ENCODE results near the gene TRPM7. TPM values are rescaled to one million over a fixed set of nuclear protein-coding genes. Genes with fewer than 3 reads are reported as not detected.

TRPM7 gene
- total RNA-seq, 1 donor from 2014 or later: 41.2 TPM

DNA sequence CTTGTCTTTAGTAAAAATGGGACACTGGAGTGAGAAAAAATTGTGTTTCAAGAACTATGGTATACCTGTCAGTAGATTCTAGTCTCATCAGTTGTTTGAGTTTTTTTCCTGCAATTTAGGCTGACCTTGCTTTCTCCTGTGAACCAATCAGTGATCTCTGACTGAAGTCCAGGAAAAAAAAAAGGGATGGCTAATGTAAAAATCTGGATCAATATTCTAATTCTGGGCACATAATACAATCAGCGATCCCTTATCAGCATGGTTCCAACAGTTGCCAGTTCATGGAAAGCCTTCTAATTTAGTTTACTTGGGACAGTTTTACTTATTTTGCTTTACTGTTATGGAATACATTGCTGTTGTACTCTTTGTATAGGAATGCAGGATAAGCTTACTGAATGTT is 17.0 kb downstream of the TRPM7 start:
- Histone ChIP-seq H3K27me3 (ENCODE audit: control insufficient read depth in 3 of 3, insufficient read depth in 3 of 3, low read length in 3 of 3) (no peaks in the 10 kb centered on the region), H3K4me3 (ENCODE audit: low read length in 3 of 3) (no peak overlapping the region), H3K4me1 (ENCODE audit: control insufficient read depth in 3 of 3, insufficient read depth in 3 of 3, low read length in 3 of 3) (peaks cover 0 to 7% (median 0%) of the 10 kb centered on the region in 3 donors), H3K9me3 (ENCODE audit: control insufficient read depth in 3 of 3, low read length in 3 of 3) (no peaks in the 10 kb centered on the region), H3K9ac (ENCODE audit: low read depth in 1 of 3, low read length in 3 of 3) (no peak overlapping the region), H3K36me3 (ENCODE audit: control insufficient read depth in 3 of 3, insufficient read depth in 3 of 3, low read length in 3 of 3) (peaks cover 0 to 2% (median 0%) of the 10 kb centered on the region in 3 donors), H3K27ac (ENCODE audit: low read depth, low read length) (no peak overlapping the region)

- Histone ChIP-seq H3K27me3 (ENCODE audit: control insufficient read depth in 3 of 3, insufficient read depth in 3 of 3, low read length in 3 of 3) (no peaks in the 10 kb centered on the region), H3K4me3 (ENCODE audit: low read length in 3 of 3) (no peak overlapping the region), H3K36me3 (ENCODE audit: control insufficient read depth in 3 of 3, insufficient read depth in 3 of 3, low read length in 3 of 3) (peaks cover 0 to 8% (median 0%) of the 10 kb centered on the region in 3 donors)
Observed at GRCh38 chr15:50665938-50666337, 20.7 kb downstream of the TRPM7 start.

GRCh38 chr15:50655555-50655954 is 31.0 kb downstream of the TRPM7 start:
- H3K9ac ChIP-seq (ENCODE audit: low read depth in 1 of 3, low read length in 3 of 3): no peak overlapping the region
- H3K4me1 ChIP-seq (ENCODE audit: control insufficient read depth in 3 of 3, insufficient read depth in 3 of 3, low read length in 3 of 3): no peaks in the 10 kb centered on the region
- no peaks in the 10 kb centered on the region for H3K27me3 ChIP-seq (ENCODE audit: control insufficient read depth in 3 of 3, insufficient read depth in 3 of 3, low read length in 3 of 3)
- peaks cover 17 to 38% (median 19%) of the 10 kb centered on the region in 3 donors for H3K36me3 ChIP-seq (ENCODE audit: control insufficient read depth in 3 of 3, insufficient read depth in 3 of 3, low read length in 3 of 3)
- H3K4me3 ChIP-seq (ENCODE audit: low read length in 3 of 3): no peak overlapping the region
- H3K9me3 ChIP-seq (ENCODE audit: control insufficient read depth in 3 of 3, low read length in 3 of 3): no peaks in the 10 kb centered on the region
- no peak overlapping the region for H3K27ac ChIP-seq (ENCODE audit: low read depth, low read length)

More at GRCh38 chr15:50665938-50666337, 20.7 kb downstream of the TRPM7 start:
- Histone ChIP-seq H3K4me1 (ENCODE audit: control insufficient read depth in 3 of 3, insufficient read depth in 3 of 3, low read length in 3 of 3) (peaks cover 0 to 6% (median 0%) of the 10 kb centered on the region in 3 donors), H3K9ac (ENCODE audit: low read depth in 1 of 3, low read length in 3 of 3) (no peak overlapping the region), H3K9me3 (ENCODE audit: control insufficient read depth in 3 of 3, low read length in 3 of 3) (no peaks in the 10 kb centered on the region), H3K27ac (ENCODE audit: low read depth, low read length) (no peak overlapping the region)

DNA sequence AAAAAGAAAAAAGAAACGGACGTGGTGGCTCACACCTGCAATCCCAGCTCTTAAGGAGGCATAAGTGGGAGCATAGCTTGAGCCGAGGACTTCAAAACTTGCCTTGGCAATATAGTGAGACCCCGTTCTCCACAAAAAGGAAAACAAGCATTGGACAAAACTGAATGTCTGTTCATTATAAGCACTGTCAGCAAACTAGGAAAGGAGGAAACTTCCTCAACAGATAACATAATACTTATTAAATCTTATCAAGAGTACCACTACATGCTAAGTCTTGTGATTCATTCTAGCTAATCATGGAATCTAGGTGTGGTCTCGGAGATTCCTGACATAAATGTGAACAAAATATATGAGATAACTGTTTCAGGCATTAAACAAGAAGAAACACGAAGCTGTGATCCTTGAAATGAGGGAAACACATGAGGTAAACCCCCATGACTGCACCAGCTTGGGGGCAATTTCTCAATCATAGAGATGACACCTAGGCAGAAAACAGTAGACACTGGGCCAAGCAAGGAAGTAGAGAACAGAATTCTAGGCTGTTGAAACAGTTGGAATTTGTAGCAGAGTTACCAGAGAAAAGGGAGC is 33.3 kb downstream of the TRPM7 start:
- no peaks in the 10 kb centered on the region for H3K4me1 ChIP-seq (ENCODE audit: control insufficient read depth in 3 of 3, insufficient read depth in 3 of 3, low read length in 3 of 3)
- H3K27ac ChIP-seq (ENCODE audit: low read depth, low read length): no peak overlapping the region
- H3K4me3 ChIP-seq (ENCODE audit: low read length in 3 of 3): no peak overlapping the region
- H3K36me3 ChIP-seq (ENCODE audit: control insufficient read depth in 3 of 3, insufficient read depth in 3 of 3, low read length in 3 of 3): peaks cover 22 to 44% (median 30%) of the 10 kb centered on the region in 3 donors
- no peaks in the 10 kb centered on the region for H3K27me3 ChIP-seq (ENCODE audit: control insufficient read depth in 3 of 3, insufficient read depth in 3 of 3, low read length in 3 of 3)
- no peaks in the 10 kb centered on the region for H3K9me3 ChIP-seq (ENCODE audit: control insufficient read depth in 3 of 3, low read length in 3 of 3)
- no peak overlapping the region for H3K9ac ChIP-seq (ENCODE audit: low read depth in 1 of 3, low read length in 3 of 3)

DNA sequence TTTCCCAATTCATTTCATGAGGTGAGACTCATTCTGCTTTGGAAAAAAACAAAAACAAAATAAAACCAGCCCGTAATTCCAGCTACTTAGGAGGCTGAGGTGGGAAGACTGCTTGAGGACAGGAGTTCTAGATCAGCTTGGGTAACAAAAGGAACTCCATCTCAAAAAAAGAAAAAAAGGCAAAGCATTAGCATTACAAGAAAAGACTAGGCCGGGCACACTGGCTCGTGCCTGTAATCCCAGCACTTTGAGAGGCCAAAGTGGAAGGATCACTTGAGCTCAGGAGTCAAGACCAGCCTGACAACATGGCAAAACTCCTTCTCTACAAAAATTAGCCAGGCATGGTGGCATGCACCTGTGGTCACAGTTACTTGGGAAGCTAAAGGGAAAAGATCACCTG is 33.9 kb downstream of the TRPM7 start:
- H3K27ac ChIP-seq (ENCODE audit: low read depth, low read length): no peak overlapping the region
- no peak overlapping the region for H3K4me3 ChIP-seq (ENCODE audit: low read length in 3 of 3)
- no peak overlapping the region for H3K9ac ChIP-seq (ENCODE audit: low read depth in 1 of 3, low read length in 3 of 3)
- no peaks in the 10 kb centered on the region for H3K4me1 ChIP-seq (ENCODE audit: control insufficient read depth in 3 of 3, insufficient read depth in 3 of 3, low read length in 3 of 3)
- peaks cover 22 to 42% (median 32%) of the 10 kb centered on the region in 3 donors for H3K36me3 ChIP-seq (ENCODE audit: control insufficient read depth in 3 of 3, insufficient read depth in 3 of 3, low read length in 3 of 3)
- no peaks in the 10 kb centered on the region for H3K27me3 ChIP-seq (ENCODE audit: control insufficient read depth in 3 of 3, insufficient read depth in 3 of 3, low read length in 3 of 3)
- H3K9me3 ChIP-seq (ENCODE audit: control insufficient read depth in 3 of 3, low read length in 3 of 3): no peaks in the 10 kb centered on the region

GRCh38 chr15:50641318-50641717 is 45.3 kb downstream of the TRPM7 start:
- Histone ChIP-seq H3K36me3 (ENCODE audit: control insufficient read depth in 3 of 3, insufficient read depth in 3 of 3, low read length in 3 of 3) (peaks cover 12 to 39% (median 33%) of the 10 kb centered on the region in 3 donors), H3K9ac (ENCODE audit: low read depth in 1 of 3, low read length in 3 of 3) (no peak overlapping the region), H3K4me1 (ENCODE audit: control insufficient read depth in 3 of 3, insufficient read depth in 3 of 3, low read length in 3 of 3) (no peaks in the 10 kb centered on the region), H3K27me3 (ENCODE audit: control insufficient read depth in 3 of 3, insufficient read depth in 3 of 3, low read length in 3 of 3) (no peaks in the 10 kb centered on the region), H3K27ac (ENCODE audit: low read depth, low read length) (no peak overlapping the region), H3K4me3 (ENCODE audit: low read length in 3 of 3) (no peak overlapping the region), H3K9me3 (ENCODE audit: control insufficient read depth in 3 of 3, low read length in 3 of 3) (no peaks in the 10 kb centered on the region)

DNA sequence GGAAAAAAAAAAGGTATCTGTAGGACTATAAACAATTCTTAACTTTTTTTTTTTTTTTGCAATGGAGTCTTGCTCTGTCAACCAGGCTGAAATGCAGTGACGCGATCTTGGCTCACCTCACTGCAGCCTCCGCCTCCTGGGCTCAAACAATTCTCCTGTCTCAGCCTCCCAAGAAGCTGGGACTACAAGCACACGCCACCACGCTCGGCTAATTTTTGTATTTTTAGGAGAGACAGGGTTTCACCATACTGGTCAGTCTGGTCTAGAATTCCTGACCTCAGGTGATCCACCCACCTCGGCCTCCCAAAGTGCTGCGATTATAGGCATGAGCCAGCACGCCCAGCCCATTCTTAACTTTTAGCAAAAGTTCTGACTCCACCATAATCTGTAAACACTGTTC is 50.5 kb downstream of the TRPM7 start:
- H3K9ac ChIP-seq (ENCODE audit: low read depth in 1 of 3, low read length in 3 of 3): no peak overlapping the region
- H3K4me1 ChIP-seq (ENCODE audit: control insufficient read depth in 3 of 3, insufficient read depth in 3 of 3, low read length in 3 of 3): no peaks in the 10 kb centered on the region
- peaks cover 15 to 36% (median 31%) of the 10 kb centered on the region in 3 donors for H3K36me3 ChIP-seq (ENCODE audit: control insufficient read depth in 3 of 3, insufficient read depth in 3 of 3, low read length in 3 of 3)
- H3K27me3 ChIP-seq (ENCODE audit: control insufficient read depth in 3 of 3, insufficient read depth in 3 of 3, low read length in 3 of 3): no peaks in the 10 kb centered on the region
- no peak overlapping the region for H3K4me3 ChIP-seq (ENCODE audit: low read length in 3 of 3)
- H3K9me3 ChIP-seq (ENCODE audit: control insufficient read depth in 3 of 3, low read length in 3 of 3): no peaks in the 10 kb centered on the region
- H3K27ac ChIP-seq (ENCODE audit: low read depth, low read length): no peak overlapping the region

DNA sequence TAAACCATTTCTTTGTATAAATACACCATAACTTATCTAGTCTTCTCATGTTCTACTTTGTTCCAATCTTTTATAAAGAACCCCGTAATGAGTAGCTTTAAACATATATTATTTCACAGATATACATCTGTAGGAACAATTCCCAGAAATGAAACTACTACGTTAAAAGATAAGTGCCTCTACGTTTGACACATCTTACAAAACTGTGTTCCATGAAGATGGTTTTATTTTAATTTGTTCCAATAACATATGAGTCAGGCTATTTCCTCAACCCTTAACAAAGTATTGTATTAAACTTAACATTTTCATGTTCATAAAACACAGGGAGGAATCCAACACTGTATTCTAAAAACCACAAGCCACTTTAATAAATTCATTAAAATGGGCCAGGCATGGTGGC is 52.9 kb downstream of the TRPM7 start:
- Histone ChIP-seq H3K4me3 (ENCODE audit: low read length in 3 of 3) (no peak overlapping the region), H3K9me3 (ENCODE audit: control insufficient read depth in 3 of 3, low read length in 3 of 3) (no peaks in the 10 kb centered on the region), H3K36me3 (ENCODE audit: control insufficient read depth in 3 of 3, insufficient read depth in 3 of 3, low read length in 3 of 3) (peaks cover 19 to 56% (median 44%) of the 10 kb centered on the region in 3 donors), H3K9ac (ENCODE audit: low read depth in 1 of 3, low read length in 3 of 3) (no peak overlapping the region), H3K27ac (ENCODE audit: low read depth, low read length) (no peak overlapping the region), H3K4me1 (ENCODE audit: control insufficient read depth in 3 of 3, insufficient read depth in 3 of 3, low read length in 3 of 3) (no peaks in the 10 kb centered on the region), H3K27me3 (ENCODE audit: control insufficient read depth in 3 of 3, insufficient read depth in 3 of 3, low read length in 3 of 3) (no peaks in the 10 kb centered on the region)

DNA sequence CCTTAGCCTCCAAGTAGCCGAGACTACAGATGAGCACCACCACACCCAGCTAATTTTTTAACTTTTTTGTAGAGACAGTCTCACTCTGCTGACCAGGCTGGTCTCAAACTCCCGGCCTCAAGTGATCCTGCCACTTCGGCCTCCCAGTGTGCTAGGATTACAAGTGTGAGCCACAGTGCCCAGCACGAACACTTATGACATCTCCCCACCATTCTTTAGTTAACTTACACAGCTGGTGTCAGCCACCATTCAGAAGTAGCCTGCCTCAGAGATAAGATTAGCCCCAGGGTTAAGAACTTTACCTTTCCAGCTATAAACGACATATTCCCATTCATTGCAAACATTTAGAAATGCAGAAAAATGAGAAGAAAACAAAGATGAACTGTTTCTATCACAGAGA is 58.2 kb downstream of the TRPM7 start:
- Histone ChIP-seq H3K27ac (ENCODE audit: low read depth, low read length) (no peak overlapping the region), H3K27me3 (ENCODE audit: control insufficient read depth in 3 of 3, insufficient read depth in 3 of 3, low read length in 3 of 3) (no peaks in the 10 kb centered on the region), H3K4me3 (ENCODE audit: low read length in 3 of 3) (no peak overlapping the region), H3K4me1 (ENCODE audit: control insufficient read depth in 3 of 3, insufficient read depth in 3 of 3, low read length in 3 of 3) (no peaks in the 10 kb centered on the region), H3K9me3 (ENCODE audit: control insufficient read depth in 3 of 3, low read length in 3 of 3) (no peaks in the 10 kb centered on the region), H3K36me3 (ENCODE audit: control insufficient read depth in 3 of 3, insufficient read depth in 3 of 3, low read length in 3 of 3) (peaks cover 11 to 59% (median 50%) of the 10 kb centered on the region in 3 donors), H3K9ac (ENCODE audit: low read depth in 1 of 3, low read length in 3 of 3) (no peak overlapping the region)

DNA sequence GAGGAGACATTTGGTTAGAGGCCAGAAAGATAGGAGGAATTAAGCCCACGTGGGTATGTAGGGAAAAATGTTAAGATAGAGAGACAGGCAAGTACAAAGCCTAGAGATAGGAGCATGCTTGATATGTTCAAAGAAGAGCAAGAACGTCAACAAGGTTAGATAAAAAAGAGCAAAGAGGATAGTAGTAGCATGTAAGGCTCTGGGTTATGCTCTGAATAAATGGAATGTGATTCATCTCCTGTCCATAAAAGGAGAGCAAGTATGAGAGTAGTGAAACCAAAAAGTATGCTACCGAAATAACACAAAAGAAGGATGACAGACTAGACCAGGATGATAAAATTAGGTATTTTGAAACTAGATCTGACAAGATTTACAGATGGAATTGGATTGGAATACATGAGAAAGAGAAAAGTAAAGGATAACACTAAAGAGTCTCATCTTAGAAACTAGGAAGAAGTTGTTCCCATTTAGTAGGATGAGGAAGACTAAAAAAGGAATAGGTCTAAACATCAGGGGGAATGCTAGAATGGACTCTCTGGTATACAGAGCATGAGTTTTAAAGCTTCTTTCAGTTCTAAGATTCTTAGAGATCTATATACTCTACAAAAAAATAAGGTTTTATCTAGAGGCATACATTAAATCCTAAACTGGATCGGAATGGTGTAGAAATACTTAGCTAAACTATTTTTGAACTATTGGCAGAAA is 59.1 kb downstream of the TRPM7 start:
- Histone ChIP-seq H3K9me3 (ENCODE audit: control insufficient read depth in 3 of 3, low read length in 3 of 3) (no peaks in the 10 kb centered on the region), H3K9ac (ENCODE audit: low read depth in 1 of 3, low read length in 3 of 3) (no peak overlapping the region), H3K27ac (ENCODE audit: low read depth, low read length) (no peak overlapping the region), H3K27me3 (ENCODE audit: control insufficient read depth in 3 of 3, insufficient read depth in 3 of 3, low read length in 3 of 3) (no peaks in the 10 kb centered on the region), H3K4me1 (ENCODE audit: control insufficient read depth in 3 of 3, insufficient read depth in 3 of 3, low read length in 3 of 3) (no peaks in the 10 kb centered on the region), H3K4me3 (ENCODE audit: low read length in 3 of 3) (no peak overlapping the region), H3K36me3 (ENCODE audit: control insufficient read depth in 3 of 3, insufficient read depth in 3 of 3, low read length in 3 of 3) (peaks cover 11 to 53% (median 44%) of the 10 kb centered on the region in 3 donors)
